Heart left ventricle (tissue), 16 donors: ENCODE results near the gene BCKDHB. TPM values are rescaled to one million over a fixed set of nuclear protein-coding genes. Genes with fewer than 3 reads are reported as not detected.

Source experiments
- ATAC-seq, 4 donors: fragments of 200-7000 bp; cut with Tn5 transposase; one replicate each; pipeline ENCODE4 v1.9.1; 2020 to 2022; ENCODE audit warnings: moderate library complexity in 4 of 4, mild to moderate bottlenecking in 3 of 4, moderate number of reproducible peaks in 1 of 4
- DNase-seq, 5 donors: peaks; one replicate each; pipeline ENCODE4 v3.0.0-alpha.2; 2020
- H3K27ac ChIP-seq, 12 donors: fragments of 200-600 bp; sonication (generic) in 4 of 12; one replicate each; pipeline versions ENCODE4 v1.5.0 to v1.8.0; 2016 to 2022; ENCODE audit warnings: mild to moderate bottlenecking in 2 of 12
- H3K27me3 ChIP-seq, 9 donors: fragments of 200-600 bp; sonication (generic) in 2 of 9; one replicate each; pipeline versions ENCODE4 v1.5.1 to v1.8.0; 2016 to 2022; ENCODE audit warnings: mild to moderate bottlenecking in 3 of 9
- H3K36me3 ChIP-seq, 9 donors: fragments of 200-600 bp; sonication (generic) in 2 of 9; one replicate each; pipeline versions ENCODE4 v1.5.0 to v1.8.0; 2018 to 2022; ENCODE audit warnings: mild to moderate bottlenecking in 2 of 9
- H3K4me1 ChIP-seq, 12 donors: fragments of 200-600 bp; sonication (generic) in 4 of 12; one replicate each; pipeline versions ENCODE4 v1.5.0 to v1.8.0; 2016 to 2022; ENCODE audit warnings: mild to moderate bottlenecking in 3 of 12
- H3K4me3 ChIP-seq, 12 donors: fragments of 200-600 bp; sonication (generic) in 4 of 12; one replicate each; pipeline versions ENCODE4 v1.5.0 to v1.8.0; 2017 to 2022; ENCODE audit warnings: mild to moderate bottlenecking in 9 of 12, moderate library complexity in 4 of 12
- H3K9me3 ChIP-seq, 12 donors: fragments of 200-600 bp; sonication (generic) in 4 of 12; one replicate each; pipeline versions ENCODE4 v1.5.0 to v1.8.0; 2016 to 2022; ENCODE audit warnings: mild to moderate bottlenecking in 1 of 12
- CTCF ChIP-seq, 12 donors: fragments of 200-600 bp; sonication (generic) in 4 of 12; IDR thresholded peaks; one replicate each; pipeline versions ENCODE4 v1.5.0 to v1.8.0; 2018 to 2022; ENCODE audit warnings: antibody characterized with exemption in 12 of 12, mild to moderate bottlenecking in 5 of 12
- POLR2A ChIP-seq, 2 donors: fragments of 450-650 bp; IDR thresholded peaks; one replicate each; pipeline ENCODE4 v1.6.1; 2017; ENCODE audit warnings: antibody characterized with exemption in 2 of 2, mild to moderate bottlenecking in 2 of 2, moderate library complexity in 2 of 2
- WGBS, 4 donors: extraction: QIAGEN DNeasy Blood & Tissue Kit in 2 of 4; methylation state at CpG; one replicate each; pipeline versions ENCODE4 v1.1.5 to v1.1.7; 2013 to 2018; 5-methylcytosine and 5-hydroxymethylcytosine counted together
- intact Hi-C, 10 donors: fragments of 100-400 bp; cut with DNase I; formaldehyde crosslinking; loops; one replicate each; pipeline versions ENCODE4 v1.11.1 to v1.14.2; 2022
- polyA plus RNA-seq, 2 donors: library from polyadenylated mRNA; stranded (reverse); fragments of 200-250 nt; gene quantifications; one replicate each; pipeline ENCODE4 v1.2.3, GENCODE V29; 2013
- total RNA-seq, 9 donors: library from RNA; depleted of rRNA in 2 of 9; stranded (reverse); fragments of >200 nt in 2 of 9; fragmentation: NEBNext Ultra II Directional in 3 of 9; extraction: Animal tissue kit (Norgen Biotek cat#: 25700) in 3 of 9; gene quantifications; one replicate each; pipeline versions ENCODE4 v1.1.0 to v1.2.4, GENCODE V29; 2016 to 2023
- donor health status: ischemic (EF 13 %, LVEDD 7.1; RV severe dilation, severe dysfunction).
- donor health status: healthy with polysubstance abuse.
- donor health status: DM: no; HTN: yes; CAD: no.
- donor health status: DM: no; HTN: no; CAD: no.
- donor health status: ischemic (EF 25% LVEDD 6.9; RV normal size, moderate dysfunction).
- donor health status: ischemic (EF 25% LVEDD 5.7; RV mildly dilated, moderate dysfunction).
- donor health status: healthy.
- donor health status: DM: yes; HTN: yes; CAD: no.
- donor health status: ischemic (EF 35%, LVEDD 5.7; RV mildly dilated, moderate dysfunction).
- donor health status: nonischemic (EF 11% LVEDD 7.7; RV severe dilation, severe dysfunction).
- donor health status: DM: yes; HTN: yes; CAD: no.
- donor health status: PGD.
- donor health status: ischemic (EF 29% LVEDD 5.4; RV normal size, mild dysfunction).
- donor health status: nonischemic (EF 23%, LVEDD 6.1; RV moderate dilation, normal function).

The BCKDHB gene
- total and polyA plus RNA-seq, 11 donors, result 10.1 to 41.9 (median 27.6) TPM

GRCh38 chr6:80364149-80364548, 257.7 kb downstream of the BCKDHB start:
- intact Hi-C loops, result loop anchor here in 2 of 10 donors (10.0 kb wide), 2 partner anchors 91 to 101 kb away; no protein-coding TSS in a partner anchor
- WGBS, 4 donors, result 48 to 54% (median 51%) methylated on average over 3 of the region's 3 CpGs
- Histone ChIP-seq H3K9me3 (no peaks in the 10 kb centered on the region), H3K4me1 (peaks cover 0 to 17% (median 3%) of the 10 kb centered on the region in 12 donors), H3K4me3 (no peak overlapping the region), H3K36me3 (no peaks in the 10 kb centered on the region), H3K27ac (no peak overlapping the region), H3K27me3 (no peaks in the 10 kb centered on the region)
- peak in 1 of 5 donors; percentile 28 for DNase-seq
- ATAC-seq, result peak in 2 of 4 donors; percentile 69 to 83
- TF ChIP-seq POLR2A (IDR thresholded peaks at IDR 0.05), result no peak
- no peak for TF ChIP-seq CTCF (IDR thresholded peaks at IDR 0.05)

- ATAC-seq (no peak), DNase-seq (no peak)
- Histone ChIP-seq H3K4me1 (peaks cover 0 to 17% (median 3%) of the 10 kb centered on the region in 12 donors), H3K36me3 (no peaks in the 10 kb centered on the region), H3K27ac (no peak overlapping the region), H3K27me3 (no peaks in the 10 kb centered on the region), H3K9me3 (peaks cover 0 to 3% (median 0%) of the 10 kb centered on the region in 12 donors), H3K4me3 (no peak overlapping the region)
- intact Hi-C loops, result loop anchor here in 2 of 10 donors (10.0 kb wide), 2 partner anchors 89 to 99 kb away; no protein-coding TSS in a partner anchor
- TF ChIP-seq CTCF (IDR thresholded peaks at IDR 0.05) (no peak), POLR2A (IDR thresholded peaks at IDR 0.05) (no peak)
- 63 to 92% (median 74%) methylated on average over 4 of the region's 4 CpGs for WGBS, 4 donors
These were observed 259.6 kb downstream of the BCKDHB start for GRCh38 chr6:80366051-80366450.

GRCh38 chr6:80366714-80367113, 260.2 kb downstream of the BCKDHB start:
- Histone ChIP-seq H3K27me3 (no peaks in the 10 kb centered on the region), H3K27ac (no peak overlapping the region), H3K4me3 (no peak overlapping the region), H3K9me3 (peaks cover 0 to 10% (median 0%) of the 10 kb centered on the region in 12 donors), H3K36me3 (no peaks in the 10 kb centered on the region), H3K4me1 (peaks cover 0 to 17% (median 3%) of the 10 kb centered on the region in 12 donors)
- TF ChIP-seq POLR2A (IDR thresholded peaks at IDR 0.05), result no peak
- TF ChIP-seq CTCF (IDR thresholded peaks at IDR 0.05), result no peak
- peak; percentile 55 to 79 (median 71) for DNase-seq
- ATAC-seq, result peak; percentile 83 to 91 (median 86)
- intact Hi-C loops, result loop anchor here in 2 of 10 donors (10.0 kb wide), 2 partner anchors 88 to 98 kb away; no protein-coding TSS in a partner anchor

GRCh38 chr6:80376411-80376810, 269.9 kb downstream of the BCKDHB start:
- Histone ChIP-seq H3K27me3 (no peaks in the 10 kb centered on the region), H3K36me3 (no peaks in the 10 kb centered on the region), H3K9me3 (peaks cover 0 to 19% (median 0%) of the 10 kb centered on the region in 12 donors), H3K4me3 (no peak overlapping the region), H3K27ac (no peak overlapping the region), H3K4me1 (no peaks in the 10 kb centered on the region)
- intact Hi-C loops, result no loop called here
- no peak for TF ChIP-seq POLR2A (IDR thresholded peaks at IDR 0.05)
- no peak for TF ChIP-seq CTCF (IDR thresholded peaks at IDR 0.05)
- DNase-seq (no peak), ATAC-seq (no peak)
